DOHH2 (cell line): ENCODE results near the gene CLDN22.

Experiments used
- H3F3A ChIP-seq: fragments of 200-600 bp; sonication (generic), shearing (Covaris generic); 2 replicates; pipeline ENCODE4 v1.6.0; 2016; ENCODE audit warnings: antibody characterized with exemption, mild to moderate bottlenecking; ENCODE audit not compliant: control insufficient read depth, insufficient read depth
- H3K27ac ChIP-seq: fragments of 200-600 bp; sonication (generic); 2 replicates; pipeline ENCODE4 v1.5.1; 2014; ENCODE audit warnings: low read depth, mild to moderate bottlenecking, low read length, moderate library complexity
- H3K27me3 ChIP-seq: fragments of 200-600 bp; sonication (generic); 2 replicates; pipeline ENCODE4 v1.6.1; 2014; ENCODE audit warnings: mild to moderate bottlenecking, low read length, mixed read lengths; ENCODE audit not compliant: control insufficient read depth
- H3K36me3 ChIP-seq: fragments of 200-600 bp; sonication (generic); 2 replicates; pipeline ENCODE4 v1.6.1; 2014; ENCODE audit warnings: mild to moderate bottlenecking, low read length, moderate library complexity, mixed read lengths; ENCODE audit not compliant: control insufficient read depth
- H3K4me1 ChIP-seq: fragments of 200-600 bp; sonication (generic); 2 replicates; pipeline ENCODE4 v1.6.1; 2014; ENCODE audit warnings: mild to moderate bottlenecking, low read length, mixed read lengths; ENCODE audit not compliant: control insufficient read depth
- H3K4me2 ChIP-seq: fragments of 200-600 bp; sonication (generic); 2 replicates; pipeline ENCODE4 v1.6.0; 2014; ENCODE audit warnings: mild to moderate bottlenecking, low read length, moderate library complexity
- H3K4me3 ChIP-seq: fragments of 200-600 bp; sonication (generic); 2 replicates; pipeline ENCODE4 v1.5.1; 2014; ENCODE audit warnings: mild to moderate bottlenecking, low read length, mixed read lengths
- H3K79me2 ChIP-seq: fragments of 200-600 bp; sonication (generic); 2 replicates; pipeline ENCODE4 v1.6.1; 2014; ENCODE audit warnings: mild to moderate bottlenecking, low read length, mixed read lengths; ENCODE audit not compliant: control insufficient read depth
- H3K9me2 ChIP-seq: fragments of 200-600 bp; sonication (generic); replicated peaks from 2 replicates; pipeline ENCODE4 v1.6.1; 2014; ENCODE audit warnings: mild to moderate bottlenecking, low read length, mixed read lengths; ENCODE audit not compliant: control insufficient read depth
- H3K9me3 ChIP-seq: fragments of 200-600 bp; sonication (generic); 2 replicates; pipeline ENCODE4 v1.6.1; 2014; ENCODE audit warnings: antibody characterized with exemption, low read length, mixed read lengths; ENCODE audit not compliant: control insufficient read depth, insufficient read depth
- H4K20me1 ChIP-seq: fragments of 200-600 bp; sonication (generic); 2 replicates; pipeline ENCODE4 v1.6.0; 2014; ENCODE audit warnings: low read depth, mild to moderate bottlenecking, antibody characterized with exemption, low read length, moderate library complexity; ENCODE audit not compliant: control insufficient read depth, insufficient read depth
- CTCF ChIP-seq: fragments of 200-600 bp; sonication (generic); IDR thresholded peaks from one replicate; pipeline ENCODE4 v1.5.1; 2014; ENCODE audit warnings: antibody characterized with exemption, mild to moderate bottlenecking, low read depth, low read length; ENCODE audit not compliant: poor library complexity, severe bottlenecking
- EZH2phosphoT487 ChIP-seq: fragments of 200-600 bp; sonication (generic); IDR thresholded peaks from 2 replicates; pipeline ENCODE4 v1.6.1; 2017; ENCODE audit warnings: borderline replicate concordance, mild to moderate bottlenecking, antibody characterized with exemption, low read length, moderate library complexity, mixed read lengths

Gene CLDN22

GRCh38 chr4:183343730-183344129 is 23.7 kb upstream of the CLDN22 start:
- Histone ChIP-seq H4K20me1 (no peaks in the 10 kb centered on the region), H3K9me3 (no peaks in the 10 kb centered on the region), H3K27me3 (no peaks in the 10 kb centered on the region), H3K4me2 (no peak overlapping the region), H3F3A (no peaks in the 10 kb centered on the region), H3K27ac (no peak overlapping the region), H3K4me1 (no peaks in the 10 kb centered on the region), H3K36me3 (no peaks in the 10 kb centered on the region), H3K9me2 (no peaks in the 10 kb centered on the region), H3K79me2 (no peaks in the 10 kb centered on the region), H3K4me3 (no peak overlapping the region)
- TF ChIP-seq EZH2phosphoT487 (no peak), CTCF (no peak)

- Histone ChIP-seq H3K9me3 (no peaks in the 10 kb centered on the region), H3F3A (no peaks in the 10 kb centered on the region), H3K4me2 (no peak overlapping the region), H3K4me1 (no peaks in the 10 kb centered on the region), H3K36me3 (no peaks in the 10 kb centered on the region), H3K9me2 (no peaks in the 10 kb centered on the region), H3K27ac (no peak overlapping the region), H4K20me1 (no peaks in the 10 kb centered on the region), H3K27me3 (no peaks in the 10 kb centered on the region), H3K4me3 (no peak overlapping the region), H3K79me2 (no peaks in the 10 kb centered on the region)
- TF ChIP-seq CTCF = no peak
- TF ChIP-seq EZH2phosphoT487 = no peak
Observed at GRCh38 chr4:183342541-183343533, 22.8 kb upstream of the CLDN22 start.

- Histone ChIP-seq H3K36me3 (no peaks in the 10 kb centered on the region), H3F3A (no peaks in the 10 kb centered on the region), H3K9me3 (no peaks in the 10 kb centered on the region), H3K4me2 (no peak overlapping the region), H4K20me1 (no peaks in the 10 kb centered on the region), H3K4me1 (no peaks in the 10 kb centered on the region), H3K27ac (no peak overlapping the region), H3K4me3 (no peak overlapping the region), H3K9me2 (no peaks in the 10 kb centered on the region), H3K79me2 (no peaks in the 10 kb centered on the region), H3K27me3 (no peaks in the 10 kb centered on the region)
- no peak for TF ChIP-seq EZH2phosphoT487
- no peak for TF ChIP-seq CTCF
Observed at GRCh38 chr4:183337833-183338232, 17.8 kb upstream of the CLDN22 start.
